ENCODE measurements around the gene HAO2. TPM values are rescaled to one million over a fixed set of nuclear protein-coding genes. Genes with fewer than 3 reads are reported as not detected.

HAO2 gene
- total RNA-seq, 1 donor from 2014 or later: not detected

DNA sequence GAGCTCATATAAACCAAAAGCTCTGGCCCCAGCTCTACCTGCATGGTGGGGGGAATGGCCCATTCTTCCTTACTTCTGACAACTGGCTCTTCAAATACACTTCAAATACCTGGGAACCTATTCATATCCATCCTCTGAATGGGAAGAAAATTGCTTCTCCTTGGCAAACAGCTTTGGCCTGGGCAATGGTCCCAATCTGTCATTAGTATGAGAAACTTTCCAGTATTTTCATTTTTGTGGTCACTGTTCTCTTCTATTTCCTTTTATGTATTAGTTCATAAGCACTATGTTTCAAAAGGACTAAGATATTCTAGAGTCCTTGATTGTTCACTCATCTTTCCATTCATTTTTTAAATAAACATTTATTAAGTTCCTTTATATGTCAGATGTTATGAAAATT is 41.1 kb downstream of the HAO2 start:
- H3K4me3 Mint-ChIP-seq: no peak overlapping the region
- H3K27me3 Mint-ChIP-seq (ENCODE audit: low read depth): peaks cover 5% of the 10 kb centered on the region
- no peaks in the 10 kb centered on the region for H3K36me3 Mint-ChIP-seq
- no peak for DNase-seq (ENCODE audit: low spot score in 2 of 2, unreplicated experiment in 2 of 2)
- no peaks in the 10 kb centered on the region for H3K4me1 Mint-ChIP-seq
- H3K27ac Mint-ChIP-seq: no peak overlapping the region
- TF ChIP-seq, protein P1, sequence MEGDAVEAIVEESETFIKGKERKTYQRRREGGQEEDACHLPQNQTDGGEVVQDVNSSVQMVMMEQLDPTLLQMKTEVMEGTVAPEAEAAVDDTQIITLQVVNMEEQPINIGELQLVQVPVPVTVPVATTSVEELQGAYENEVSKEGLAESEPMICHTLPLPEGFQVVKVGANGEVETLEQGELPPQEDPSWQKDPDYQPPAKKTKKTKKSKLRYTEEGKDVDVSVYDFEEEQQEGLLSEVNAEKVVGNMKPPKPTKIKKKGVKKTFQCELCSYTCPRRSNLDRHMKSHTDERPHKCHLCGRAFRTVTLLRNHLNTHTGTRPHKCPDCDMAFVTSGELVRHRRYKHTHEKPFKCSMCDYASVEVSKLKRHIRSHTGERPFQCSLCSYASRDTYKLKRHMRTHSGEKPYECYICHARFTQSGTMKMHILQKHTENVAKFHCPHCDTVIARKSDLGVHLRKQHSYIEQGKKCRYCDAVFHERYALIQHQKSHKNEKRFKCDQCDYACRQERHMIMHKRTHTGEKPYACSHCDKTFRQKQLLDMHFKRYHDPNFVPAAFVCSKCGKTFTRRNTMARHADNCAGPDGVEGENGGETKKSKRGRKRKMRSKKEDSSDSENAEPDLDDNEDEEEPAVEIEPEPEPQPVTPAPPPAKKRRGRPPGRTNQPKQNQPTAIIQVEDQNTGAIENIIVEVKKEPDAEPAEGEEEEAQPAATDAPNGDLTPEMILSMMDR (IDR thresholded peaks at IDR 0.05; ENCODE audit: unreplicated experiment): no peak
- peaks cover 24% of the 10 kb centered on the region for H3K9me3 Mint-ChIP-seq

DNA sequence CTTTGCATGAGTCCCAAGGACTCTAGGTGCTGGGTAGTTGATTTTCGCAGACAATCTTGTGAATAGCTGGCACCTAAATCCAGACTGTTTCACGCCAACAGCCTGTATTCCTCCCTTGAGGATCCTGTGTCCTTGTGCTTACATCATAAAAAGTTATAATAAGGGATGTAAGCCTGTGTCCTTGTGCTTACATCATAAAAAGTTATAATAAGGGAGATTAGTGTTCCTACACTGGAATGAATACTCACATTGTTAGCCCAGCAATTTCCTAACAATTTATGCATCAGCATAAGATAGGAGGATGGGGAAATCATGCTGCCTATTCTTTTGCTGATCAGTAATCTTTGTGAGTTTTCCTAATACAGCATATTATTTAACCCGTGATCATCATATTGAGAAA is 42.4 kb downstream of the HAO2 start:
- Mint-ChIP-seq H3K36me3 (no peaks in the 10 kb centered on the region), H3K27me3 (ENCODE audit: low read depth) (peaks cover 13% of the 10 kb centered on the region), H3K4me3 (no peak overlapping the region), H3K27ac (no peak overlapping the region), H3K4me1 (no peaks in the 10 kb centered on the region), H3K9me3 (peaks cover 20% of the 10 kb centered on the region)
- TF ChIP-seq, protein P1 (IDR thresholded peaks at IDR 0.05; ENCODE audit: unreplicated experiment): no peak
- no peak for DNase-seq (ENCODE audit: low spot score in 2 of 2, unreplicated experiment in 2 of 2)

DNA sequence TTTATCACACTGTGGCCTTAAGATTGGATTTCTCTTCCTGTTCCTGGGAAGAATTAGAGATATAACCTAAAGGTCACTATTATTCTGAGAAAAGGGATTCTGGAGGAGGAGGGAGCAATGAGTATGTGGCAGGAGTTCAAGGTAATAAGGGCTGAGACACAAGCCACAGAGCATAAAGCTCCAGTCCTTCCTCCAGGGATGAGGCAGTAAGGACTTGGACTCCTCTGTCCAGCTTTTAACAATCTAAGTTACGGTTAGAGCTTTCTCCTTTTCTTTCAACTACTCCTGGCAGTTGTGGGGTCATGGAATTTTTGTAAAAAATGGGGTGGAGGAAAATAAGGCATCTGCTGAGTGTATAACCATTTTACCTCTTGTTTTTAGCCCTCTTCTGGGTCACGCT is 46.4 kb downstream of the HAO2 start, which contains the start of gene HSD3B2:
Gene HSD3B2, plus strand, starts transcription at position 201 of the 400 bp plus-strand sequence. CDS start 270 bp downstream, outside the sequence.
- TF ChIP-seq, protein P1 (IDR thresholded peaks at IDR 0.05; ENCODE audit: unreplicated experiment): no peak
- Mint-ChIP-seq H3K27me3 (ENCODE audit: low read depth) (peaks cover 19% of the 10 kb centered on the region), H3K4me3 (no peak within 1 kb of the TSS), H3K4me1 (no peaks in the 10 kb centered on the region), H3K9me3 (no peaks in the 10 kb centered on the region), H3K36me3 (no peaks in the 10 kb centered on the region), H3K27ac (no peak within 1 kb of the TSS)
- no peak for DNase-seq (ENCODE audit: low spot score in 2 of 2, unreplicated experiment in 2 of 2)

DNA sequence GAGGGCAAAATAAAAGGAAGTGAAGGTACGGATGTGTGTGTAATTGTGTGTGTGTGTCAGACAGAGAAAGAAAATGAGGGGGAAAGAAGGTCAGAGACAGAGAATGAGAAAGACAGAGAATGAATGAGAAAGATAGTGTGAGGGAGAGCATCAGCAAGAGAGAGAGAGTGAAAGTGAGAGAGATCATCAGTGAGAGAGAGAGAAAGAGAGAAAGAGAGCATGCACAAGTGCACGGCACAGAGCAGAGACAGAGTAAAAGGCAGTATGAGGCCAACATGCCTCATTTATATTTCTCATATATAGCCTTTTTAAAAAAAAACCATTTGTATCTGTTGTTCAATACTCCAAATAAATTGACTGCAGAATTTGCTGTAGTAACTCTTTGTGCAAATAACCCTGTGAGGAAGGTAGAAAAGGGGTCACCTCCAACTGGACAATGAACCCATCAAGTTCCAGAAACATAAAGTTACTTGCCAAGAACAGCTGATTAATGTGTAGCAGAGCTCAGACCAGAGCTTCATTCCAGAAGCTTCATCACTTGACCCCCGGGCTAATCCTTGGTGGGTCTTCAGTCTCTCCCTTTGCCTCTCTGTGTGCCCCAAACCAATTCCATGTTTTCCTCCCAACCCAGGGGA is 47.5 kb downstream of the HAO2 start:
- H3K9me3 Mint-ChIP-seq: no peaks in the 10 kb centered on the region
- H3K4me1 Mint-ChIP-seq: no peaks in the 10 kb centered on the region
- H3K27me3 Mint-ChIP-seq (ENCODE audit: low read depth): peaks cover 16% of the 10 kb centered on the region
- no peak for DNase-seq (ENCODE audit: low spot score in 2 of 2, unreplicated experiment in 2 of 2)
- no peaks in the 10 kb centered on the region for H3K36me3 Mint-ChIP-seq
- no peak overlapping the region for H3K27ac Mint-ChIP-seq
- no peak overlapping the region for H3K4me3 Mint-ChIP-seq
- TF ChIP-seq, protein P1 (IDR thresholded peaks at IDR 0.05; ENCODE audit: unreplicated experiment): no peak

DNA sequence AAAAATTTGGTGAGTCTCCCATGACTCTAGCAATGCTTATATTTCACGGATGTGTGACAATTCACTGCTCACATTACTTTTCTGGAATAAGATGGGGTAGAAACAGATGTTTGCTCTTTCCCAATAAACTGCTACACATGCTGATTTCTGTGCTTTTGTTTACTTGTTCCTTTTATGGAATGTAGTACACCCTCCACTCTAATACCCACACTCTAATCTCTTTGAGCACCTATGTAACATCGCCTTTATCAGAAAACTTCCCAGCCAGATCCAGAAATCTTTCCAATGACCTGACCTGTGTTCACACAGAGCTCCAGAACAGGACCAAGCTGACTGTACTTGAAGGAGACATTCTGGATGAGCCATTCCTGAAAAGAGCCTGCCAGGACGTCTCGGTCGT is 50.5 kb downstream of the HAO2 start:
- Mint-ChIP-seq H3K27ac (no peak overlapping the region), H3K9me3 (no peaks in the 10 kb centered on the region), H3K27me3 (ENCODE audit: low read depth) (peaks cover 16% of the 10 kb centered on the region), H3K36me3 (no peaks in the 10 kb centered on the region), H3K4me3 (no peak overlapping the region), H3K4me1 (no peaks in the 10 kb centered on the region)
- no peak for DNase-seq (ENCODE audit: low spot score in 2 of 2, unreplicated experiment in 2 of 2)
- TF ChIP-seq, protein P1 (IDR thresholded peaks at IDR 0.05; ENCODE audit: unreplicated experiment): no peak

Measured in mesothelial cell of epicardium (in vitro differentiated cells).